Sigmoid colon (tissue), 4 donors: Measurements from ENCODE around the gene NXNL2.

Source experiments
- EP300 ChIP-seq, 4 donors: sonication (generic); formaldehyde crosslinking; IDR thresholded peaks; one replicate each; pipeline ENCODE4 v1.6.1; 2017; ENCODE audit warnings: antibody characterized with exemption in 4 of 4
- POLR2A ChIP-seq, 2 donors: fragments of 450-650 bp; IDR thresholded peaks; one replicate each; pipeline ENCODE4 v1.6.1; 2016; ENCODE audit warnings: antibody characterized with exemption in 2 of 2, mild to moderate bottlenecking in 2 of 2, moderate library complexity in 2 of 2
- TF ChIP-seq, protein P1 (sequence below), 4 experiments: fragments of 450-650 bp in 3 of 4; fragments of 200-600 bp in 1 of 4; IDR thresholded peaks; one replicate each; pipeline ENCODE4 v1.5.1; 2016 to 2019; ENCODE audit warnings: antibody characterized with exemption in 4 of 4, mild to moderate bottlenecking in 3 of 4, moderate library complexity in 2 of 4

GRCh38 chr9:88590558-88591146 lies 55.7 kb downstream of the NXNL2 start:
- no peak for TF ChIP-seq POLR2A (IDR thresholded peaks at IDR 0.05)
- TF ChIP-seq, protein P1, sequence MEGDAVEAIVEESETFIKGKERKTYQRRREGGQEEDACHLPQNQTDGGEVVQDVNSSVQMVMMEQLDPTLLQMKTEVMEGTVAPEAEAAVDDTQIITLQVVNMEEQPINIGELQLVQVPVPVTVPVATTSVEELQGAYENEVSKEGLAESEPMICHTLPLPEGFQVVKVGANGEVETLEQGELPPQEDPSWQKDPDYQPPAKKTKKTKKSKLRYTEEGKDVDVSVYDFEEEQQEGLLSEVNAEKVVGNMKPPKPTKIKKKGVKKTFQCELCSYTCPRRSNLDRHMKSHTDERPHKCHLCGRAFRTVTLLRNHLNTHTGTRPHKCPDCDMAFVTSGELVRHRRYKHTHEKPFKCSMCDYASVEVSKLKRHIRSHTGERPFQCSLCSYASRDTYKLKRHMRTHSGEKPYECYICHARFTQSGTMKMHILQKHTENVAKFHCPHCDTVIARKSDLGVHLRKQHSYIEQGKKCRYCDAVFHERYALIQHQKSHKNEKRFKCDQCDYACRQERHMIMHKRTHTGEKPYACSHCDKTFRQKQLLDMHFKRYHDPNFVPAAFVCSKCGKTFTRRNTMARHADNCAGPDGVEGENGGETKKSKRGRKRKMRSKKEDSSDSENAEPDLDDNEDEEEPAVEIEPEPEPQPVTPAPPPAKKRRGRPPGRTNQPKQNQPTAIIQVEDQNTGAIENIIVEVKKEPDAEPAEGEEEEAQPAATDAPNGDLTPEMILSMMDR (IDR thresholded peaks at IDR 0.05), result no peak
- no peak for TF ChIP-seq EP300 (IDR thresholded peaks at IDR 0.05)
